IMR-90 (cell line): ENCODE measurements around the gene IL36RN. TPM values are rescaled to one million over a fixed set of nuclear protein-coding genes. Genes with fewer than 3 reads are reported as not detected.

Source experiments
- ATAC-seq: fragments of 200-7000 bp; cut with Tn5 transposase; 2 replicates; pipeline ENCODE4 v1.9.1; 2020; ENCODE audit warnings: low read depth, mild to moderate bottlenecking, moderate library complexity
- BruUV-seq: library from RNA; stranded (reverse); fragments of 400-500 nt; replicated peaks from 2 replicates; lab custom pipeline; 2021; lab: Mats Ljungman, UMichigan
- CTCF ChIA-PET: fragments of 300-600 bp; formaldehyde crosslinking; extraction: SDS; loops from one replicate; lab custom pipeline; 2021; ENCODE audit warnings: antibody characterized with exemption; lab: Yijun Ruan, JAX
- POLR2A ChIA-PET: fragments of 300-600 bp; sonication (Branson Sonifier 250); formaldehyde crosslinking; loops from one replicate; lab custom pipeline; 2022; ENCODE audit warnings: antibody characterized with exemption; ENCODE audit not compliant: unreplicated experiment; lab: Charles Lee
- DNase-seq: peaks from one replicate; pipeline ENCODE4 v3.0.0; 2013
- H2AFZ ChIP-seq: replicated peaks from 2 replicates; pipeline ENCODE3; 2013; ENCODE audit warnings: low read length, mild to moderate bottlenecking; ENCODE audit not compliant: poor library complexity
- H2AK5ac ChIP-seq: 2 replicates; pipeline ENCODE4 v1.6.1; 2013; ENCODE audit warnings: low read depth, low read length, inconsistent platforms
- H2AK9ac ChIP-seq: replicated peaks from 2 replicates; pipeline ENCODE3; 2013; ENCODE audit warnings: mild to moderate bottlenecking, low read depth, low read length, moderate library complexity; ENCODE audit not compliant: poor library complexity
- H2BK120ac ChIP-seq: 2 replicates; pipeline ENCODE4 v1.6.1; 2013; ENCODE audit warnings: low read depth, low read length, inconsistent platforms
- H2BK15ac ChIP-seq: 3 replicates; pipeline ENCODE4 v1.6.1; 2013; ENCODE audit warnings: low read depth, low read length, inconsistent platforms
- H2BK20ac ChIP-seq: 2 replicates; pipeline ENCODE4 v1.6.1; 2013; ENCODE audit warnings: low read depth, mild to moderate bottlenecking, inconsistent platforms, low read length, moderate library complexity
- H2BK5ac ChIP-seq: 2 replicates; pipeline ENCODE4 v1.6.1; 2013; ENCODE audit warnings: mild to moderate bottlenecking, low read depth, low read length, inconsistent platforms; ENCODE audit not compliant: poor library complexity, severe bottlenecking
- H3K14ac ChIP-seq: replicated peaks from 2 replicates; pipeline ENCODE4 v1.6.1; 2013; ENCODE audit warnings: low read depth, low read length, inconsistent platforms
- H3K18ac ChIP-seq: 2 replicates; pipeline ENCODE4 v1.6.1; 2013; ENCODE audit warnings: low read depth, low read length, control low read depth
- H3K23ac ChIP-seq: 2 replicates; pipeline ENCODE4 v1.6.1; 2013; ENCODE audit warnings: low read depth, low read length, inconsistent platforms
- H3K27ac ChIP-seq: 2 replicates; pipeline ENCODE4 v1.5.1; 2013; ENCODE audit warnings: mild to moderate bottlenecking, control low read depth, low read length; ENCODE audit not compliant: insufficient read depth
- H3K27me3 ChIP-seq: 2 replicates; pipeline ENCODE4 v1.6.1; 2013; ENCODE audit warnings: low read length; ENCODE audit not compliant: control insufficient read depth, insufficient read depth
- H3K36me3 ChIP-seq: 2 replicates; pipeline ENCODE4 v1.6.1; 2013; ENCODE audit warnings: low read length, mixed read lengths; ENCODE audit not compliant: control insufficient read depth, insufficient read depth
- H3K4ac ChIP-seq: 2 replicates; pipeline ENCODE4 v1.6.1; 2013; ENCODE audit warnings: low read depth, low read length, inconsistent platforms
- H3K4me1 ChIP-seq: 2 replicates; pipeline ENCODE4 v1.6.1; 2013; ENCODE audit warnings: low read length, mixed read lengths; ENCODE audit not compliant: control insufficient read depth, insufficient read depth
- H3K4me2 ChIP-seq: 2 replicates; pipeline ENCODE4 v1.6.1; 2013; ENCODE audit warnings: low read depth, mild to moderate bottlenecking, control low read depth, low read length, moderate library complexity
- H3K4me3 ChIP-seq: 2 replicates; pipeline ENCODE4 v1.5.1; 2013; ENCODE audit warnings: low read depth, mild to moderate bottlenecking, control low read depth, low read length, moderate library complexity; ENCODE audit not compliant: insufficient read depth
- H3K56ac ChIP-seq: 2 replicates; pipeline ENCODE4 v1.6.1; 2013; ENCODE audit warnings: low read length, inconsistent platforms; ENCODE audit not compliant: insufficient read depth; ENCODE audit errors: extremely low read depth
- H3K79me1 ChIP-seq, 2 experiments: 2 replicates each; pipeline ENCODE4 v1.6.1; 2013; ENCODE audit warnings: low read length in 2 of 2, inconsistent platforms in 1 of 2, low read depth in 1 of 2
- H3K9ac ChIP-seq: 2 replicates; pipeline ENCODE4 v1.6.1; 2013; ENCODE audit warnings: low read depth, low read length, control low read depth
- H3K9me1 ChIP-seq: 2 replicates; pipeline ENCODE4 v1.6.1; 2013; ENCODE audit warnings: low read length, inconsistent platforms; ENCODE audit not compliant: insufficient read depth
- H3K9me3 ChIP-seq: 2 replicates; pipeline ENCODE4 v1.6.1; 2013; ENCODE audit warnings: low read length; ENCODE audit not compliant: control insufficient read depth, insufficient read depth
- H4K20me1 ChIP-seq: 2 replicates; pipeline ENCODE4 v1.6.1; 2013; ENCODE audit warnings: low read length, inconsistent platforms; ENCODE audit not compliant: insufficient read depth
- H4K5ac ChIP-seq: 2 replicates; pipeline ENCODE4 v1.6.1; 2013; ENCODE audit warnings: mild to moderate bottlenecking, low read depth, low read length, control low read depth
- H4K8ac ChIP-seq, 2 experiments: 2 replicates each; pipeline ENCODE4 v1.6.1; 2013; ENCODE audit warnings: low read depth in 2 of 2, low read length in 2 of 2, control low read depth in 1 of 2, inconsistent platforms in 1 of 2
- H4K91ac ChIP-seq: 2 replicates; pipeline ENCODE4 v1.6.1; 2013; ENCODE audit warnings: low read depth, low read length, inconsistent platforms; ENCODE audit not compliant: insufficient read depth
- BHLHE40 ChIP-seq: fragments of 150-350 bp; IDR thresholded peaks from 2 replicates; pipeline ENCODE4 v1.6.1; 2016; ENCODE audit warnings: mild to moderate bottlenecking, low read depth, low read length
- CEBPB ChIP-seq: IDR thresholded peaks from 2 replicates; pipeline ENCODE4 v1.6.1; 2012; ENCODE audit warnings: low read depth, low read length, improper control_type of control experiment
- CHD1 ChIP-seq: IDR thresholded peaks from 2 replicates; pipeline ENCODE4 v1.6.1; 2012; ENCODE audit warnings: low read depth, low read length, improper control_type of control experiment
- CTCF ChIP-seq: conservative IDR thresholded peaks from 2 replicates; pipeline ENCODE4 v1.5.1; 2012; ENCODE audit warnings: mild to moderate bottlenecking, low read depth, low read length, improper control_type of control experiment
- MAFK ChIP-seq: IDR thresholded peaks from 2 replicates; pipeline ENCODE4 v1.6.1; 2012; ENCODE audit warnings: low read depth, low read length, improper control_type of control experiment
- MAZ ChIP-seq: IDR thresholded peaks from 2 replicates; pipeline ENCODE4 v1.6.1; 2012; ENCODE audit warnings: low read depth, mild to moderate bottlenecking, low read length, improper control_type of control experiment, moderate library complexity, borderline replicate concordance
- MXI1 ChIP-seq: IDR thresholded peaks from 2 replicates; pipeline ENCODE4 v1.6.1; 2012; ENCODE audit warnings: low read depth, mild to moderate bottlenecking, low read length, moderate library complexity, borderline replicate concordance
- NFE2L2 ChIP-seq: fragments of 150-350 bp; IDR thresholded peaks from 2 replicates; pipeline ENCODE4 v1.6.1; 2016; ENCODE audit warnings: low read depth, mild to moderate bottlenecking, low read length
- POLR2A ChIP-seq: IDR thresholded peaks from 2 replicates; pipeline ENCODE4 v1.6.1; 2012; ENCODE audit warnings: mild to moderate bottlenecking, low read depth, low read length
- RAD21 ChIP-seq: IDR thresholded peaks from 2 replicates; pipeline ENCODE4 v1.6.1; 2012; ENCODE audit warnings: low read length, improper control_type of control experiment
- RCOR1 ChIP-seq: IDR thresholded peaks from 2 replicates; pipeline ENCODE4 v1.6.1; 2012; ENCODE audit warnings: mild to moderate bottlenecking, low read length, improper control_type of control experiment; ENCODE audit not compliant: insufficient replicate concordance
- RFX5 ChIP-seq: IDR thresholded peaks from 2 replicates; pipeline ENCODE4 v1.8.0; 2012; ENCODE audit warnings: low read depth, mild to moderate bottlenecking, low read length, moderate library complexity
- SMC3 ChIP-seq: fragments of 150-350 bp; IDR thresholded peaks from 2 replicates; pipeline ENCODE4 v1.6.1; 2016; ENCODE audit warnings: low read depth, mild to moderate bottlenecking, antibody characterized with exemption, low read length, moderate library complexity
- USF2 ChIP-seq: fragments of 150-350 bp; IDR thresholded peaks from 2 replicates; pipeline ENCODE4 v1.6.1; 2017; ENCODE audit warnings: mild to moderate bottlenecking, antibody characterized with exemption, low read length, low read depth
- WGBS, 2 experiments: methylation state at CpG; one replicate each; pipeline versions ENCODE4 v1.1.5 to v1.1.7; 2013; ENCODE audit warnings: missing lambda C conversion rate in 2 of 2; ENCODE audit not compliant: insufficient read length in 1 of 2; ENCODE audit errors: extremely low coverage in 2 of 2; 5-methylcytosine and 5-hydroxymethylcytosine counted together
- dilution Hi-C: fragments of 300-500 bp; cut with HindIII; formaldehyde crosslinking; loops from one replicate; pipeline ENCODE4 v1.14.3; 2018; ENCODE audit warnings: low sequenced_read_pairs; ENCODE audit not compliant: unreplicated experiment
- in situ Hi-C: fragments of 300-500 bp; cut with MboI; formaldehyde crosslinking; loops from 3 replicates; pipeline ENCODE4 v1.14.3; 2019; ENCODE audit warnings: low sequenced_read_pairs, inconsistent platforms, mixed read lengths
- intact Hi-C: fragments of 100-400 bp; cut with micrococcal nuclease; formaldehyde crosslinking; loops from 2 replicates; pipeline ENCODE4 v1.10.0; 2022
- polyA plus RNA-seq, 3 experiments: library from polyadenylated mRNA; depleted of rRNA; stranded (reverse); fragments of >200 nt; gene quantifications; 2 replicates each; pipeline ENCODE4 v1.2.3, GENCODE V29; 2012; ENCODE audit warnings: low replicate concordance in 1 of 3
- total RNA-seq: library from RNA; depleted of rRNA; stranded (reverse); fragments of >200 nt; gene quantifications from 2 replicates; pipeline ENCODE4 v1.2.3, GENCODE V29; 2012

IL36RN gene
- total and polyA plus RNA-seq, 2 of the 4 experiments (the other 2 are of a cell fraction): not detected

DNA sequence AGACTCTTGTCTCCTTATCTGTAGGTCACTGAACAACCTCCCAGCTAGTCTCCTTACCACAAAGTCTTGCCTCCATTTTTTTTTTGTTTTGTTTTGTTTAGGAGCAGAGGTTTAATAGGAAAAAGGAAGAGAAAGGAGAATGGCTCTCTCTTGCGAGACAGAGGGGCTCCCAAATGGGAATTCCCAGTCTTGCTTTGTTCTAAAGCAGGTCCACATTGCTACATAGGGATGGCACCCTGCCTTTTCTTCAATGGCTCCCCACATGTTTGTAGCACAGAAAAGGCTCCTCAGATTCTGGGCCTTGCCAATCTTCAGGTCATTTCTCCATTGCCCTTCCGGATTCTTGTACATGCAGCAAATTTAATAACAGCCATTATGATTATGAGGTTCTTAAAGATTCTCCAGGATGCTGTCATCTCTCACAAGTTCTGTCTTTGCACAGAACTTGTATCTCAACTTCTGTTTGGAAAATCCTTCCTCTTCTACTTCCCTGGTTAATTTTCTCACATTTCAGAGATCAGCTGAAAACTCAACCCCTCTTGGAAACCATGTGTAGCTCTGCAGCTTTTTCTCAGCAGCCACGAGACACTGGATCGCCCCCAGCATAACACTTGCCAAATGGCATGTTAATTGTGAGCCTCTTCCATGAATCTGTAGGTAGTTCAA lies 32.4 kb downstream of the IL36RN start:
- ATAC-seq (no peak), DNase-seq (no peak)
- Histone ChIP-seq H3K9me3 (no peaks in the 10 kb centered on the region), H2AFZ (no peak overlapping the region), H3K18ac (no peak overlapping the region), H2BK20ac (no peak overlapping the region), H3K79me1 (no peaks in the 10 kb centered on the region), H2BK15ac (no peak overlapping the region), H4K91ac (no peak overlapping the region), H2AK9ac (no peak overlapping the region), H3K4ac (no peak overlapping the region), H3K27ac (no peak overlapping the region), H3K14ac (no peak overlapping the region), H2BK120ac (no peak overlapping the region), H4K20me1 (no peaks in the 10 kb centered on the region), H2AK5ac (no peak overlapping the region), H3K56ac (no peak overlapping the region), H3K4me3 (no peak overlapping the region), H4K8ac (no peak overlapping the region), H2BK5ac (no peak overlapping the region), H3K23ac (no peak overlapping the region), H3K27me3 (peaks cover 6% of the 10 kb centered on the region; the same call in 1 of the 2 replicates), H3K4me1 (no peaks in the 10 kb centered on the region), H3K9me1 (no peaks in the 10 kb centered on the region), H3K36me3 (no peaks in the 10 kb centered on the region), H3K9ac (no peak overlapping the region), H3K4me2 (no peak overlapping the region), H4K5ac (no peak overlapping the region)
- in situ Hi-C loops (no loop called here), dilution Hi-C loops (no loop called here), intact Hi-C loops (no loop called here)
- ChIA-PET POLR2A (no interaction called here), CTCF (no interaction called here)
- no TSS peak for BruUV-seq
- WGBS, 2 experiments: 0% methylated on average over 1 of the region's 4 CpGs; no CpG with 5 or more reads in 1 of the 2 experiments
- TF ChIP-seq MAZ (no peak), MXI1 (no peak), POLR2A (no peak), RCOR1 (no peak), CHD1 (no peak), CTCF (no peak), BHLHE40 (no peak), CEBPB (no peak), SMC3 (no peak), RFX5 (no peak), NFE2L2 (no peak), USF2 (no peak), RAD21 (no peak), MAFK (no peak)
